Ishikawa (cell line): ENCODE results near the gene RFK.

Experiments used
- CEBPB ChIP-seq: IDR thresholded peaks from 2 replicates; pipeline ENCODE4 v1.6.1; 2012
- CREB1 ChIP-seq: IDR thresholded peaks from 2 replicates; pipeline ENCODE4 v1.6.1; 2012; ENCODE audit warnings: low read depth
- EGR1 ChIP-seq: IDR thresholded peaks from 2 replicates; pipeline ENCODE4 v1.6.1; 2012
- EP300 ChIP-seq: IDR thresholded peaks from 2 replicates; pipeline ENCODE4 v1.6.1; 2012; ENCODE audit warnings: borderline replicate concordance
- FOXM1 ChIP-seq: IDR thresholded peaks from 2 replicates; pipeline ENCODE4 v1.6.1; 2012; ENCODE audit warnings: low read depth, borderline replicate concordance
- MAX ChIP-seq: IDR thresholded peaks from 2 replicates; pipeline ENCODE4 v1.6.1; 2012
- NFIC ChIP-seq: IDR thresholded peaks from 2 replicates; pipeline ENCODE4 v1.6.1; 2012
- RAD21 ChIP-seq: IDR thresholded peaks from 2 replicates; pipeline ENCODE4 v1.6.1; 2012; ENCODE audit warnings: low read depth
- REST ChIP-seq: IDR thresholded peaks from 2 replicates; pipeline ENCODE4 v1.6.1; 2012; ENCODE audit warnings: low read depth, mild to moderate bottlenecking
- TAF1 ChIP-seq: IDR thresholded peaks from 2 replicates; pipeline ENCODE4 v1.6.1; 2012; ENCODE audit warnings: low read depth, mild to moderate bottlenecking
- TEAD4 ChIP-seq: IDR thresholded peaks from 2 replicates; pipeline ENCODE4 v1.6.1; 2012
- USF1 ChIP-seq: IDR thresholded peaks from 2 replicates; pipeline ENCODE4 v1.6.1; 2012
- YY1 ChIP-seq: IDR thresholded peaks from 2 replicates; pipeline ENCODE4 v1.6.1; 2012; ENCODE audit warnings: low read depth
- ZBTB7A ChIP-seq: IDR thresholded peaks from 2 replicates; pipeline ENCODE4 v1.6.1; 2012; ENCODE audit warnings: low read depth

GRCh38 chr9:76390656-76391055 lies 3.6 kb downstream of the RFK start:
- TF ChIP-seq RAD21 (no peak), EP300 (no peak), NFIC (no peak), YY1 (no peak), FOXM1 (no peak), CEBPB (no peak), REST (no peak), CREB1 (no peak), EGR1 (no peak), MAX (no peak), ZBTB7A (no peak), USF1 (no peak), TAF1 (no peak), TEAD4 (no peak)
